Thyroid gland (tissue), 4 donors: ENCODE results near the gene MVB12B.
A peak's percentile ranks its signal among the peaks of the same experiment; 100 is the strongest.

Experiments
- CTCF ChIP-seq, 6 experiments: fragments of 200-600 bp in 3 of 6; fragments of 450-650 bp in 3 of 6; sonication (generic) in 3 of 6; IDR thresholded peaks; one replicate each; pipeline ENCODE4 v1.5.1; 2016 to 2019; ENCODE audit warnings: antibody characterized with exemption in 6 of 6, mild to moderate bottlenecking in 2 of 6, inconsistent platforms in 1 of 6, moderate library complexity in 1 of 6
- POLR2A ChIP-seq, 2 donors: fragments of 450-650 bp; IDR thresholded peaks; one replicate each; pipeline ENCODE4 v1.6.1; 2017; ENCODE audit warnings: antibody characterized with exemption in 2 of 2, mild to moderate bottlenecking in 2 of 2, moderate library complexity in 1 of 2

- TF ChIP-seq CTCF (IDR thresholded peaks at IDR 0.05) (peak in 1 of 6 experiments; percentile 15), POLR2A (IDR thresholded peaks at IDR 0.05) (no peak)
Observed at GRCh38 chr9:126386088-126386487, 59.5 kb downstream of the MVB12B start.
